Putamen (tissue), 1 donor: Measurements from ENCODE around the gene RFX3.

Source experiments
- DNase-seq: peaks from one replicate; pipeline ENCODE4 v3.0.0-alpha.2; 2016; ENCODE audit warnings: low spot score

Gene RFX3

GRCh38 chr9:3215658-3216057 is 310.1 kb downstream of the RFX3 start:
- no peak for DNase-seq

- DNase-seq: no peak
Measured at GRCh38 chr9:3214741-3215140, 311.1 kb downstream of the RFX3 start.

- no peak for DNase-seq
Measured at GRCh38 chr9:3205421-3206095, 320.2 kb downstream of the RFX3 start.

DNA sequence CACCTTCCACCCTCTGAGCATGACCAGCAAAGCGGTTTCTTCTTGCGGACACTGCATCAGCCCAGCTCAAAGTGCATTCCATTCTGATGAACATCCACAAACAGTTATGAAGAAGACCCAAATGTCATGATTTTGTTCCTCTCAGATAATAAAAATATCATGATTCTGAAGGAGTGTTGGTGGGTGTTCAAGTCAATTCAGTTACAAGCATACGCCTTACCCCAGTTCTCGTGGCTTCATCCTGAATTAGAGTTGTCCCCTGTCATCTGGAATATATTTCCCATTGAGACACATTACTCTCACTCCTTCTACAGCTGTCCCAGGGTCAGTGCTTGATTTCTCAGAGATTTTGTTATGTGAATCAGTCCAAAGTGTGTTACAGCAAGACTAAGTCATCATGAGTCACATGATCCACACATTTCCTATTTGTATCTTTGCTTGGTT is 325.4 kb downstream of the RFX3 start:
- DNase-seq: no peak

DNA sequence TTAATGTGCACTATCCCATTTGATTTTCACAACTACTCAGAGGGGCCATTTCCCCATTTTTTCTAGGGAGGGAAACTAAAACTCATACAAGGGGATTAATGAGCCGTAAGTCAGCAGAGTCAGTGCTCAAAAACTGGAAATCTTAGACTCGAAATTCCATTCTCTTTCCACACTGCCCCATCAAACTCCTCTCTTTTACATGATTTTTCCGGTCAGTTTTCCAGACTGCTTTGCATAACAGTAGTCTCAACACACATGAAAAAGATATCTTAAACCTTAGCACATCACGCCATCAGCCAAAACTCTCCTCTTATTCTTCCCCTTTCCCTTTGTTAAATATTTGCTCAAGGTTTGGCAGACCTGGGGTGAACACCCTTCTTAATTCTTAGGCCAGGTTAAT is 332.0 kb downstream of the RFX3 start:
- DNase-seq: no peak

DNA sequence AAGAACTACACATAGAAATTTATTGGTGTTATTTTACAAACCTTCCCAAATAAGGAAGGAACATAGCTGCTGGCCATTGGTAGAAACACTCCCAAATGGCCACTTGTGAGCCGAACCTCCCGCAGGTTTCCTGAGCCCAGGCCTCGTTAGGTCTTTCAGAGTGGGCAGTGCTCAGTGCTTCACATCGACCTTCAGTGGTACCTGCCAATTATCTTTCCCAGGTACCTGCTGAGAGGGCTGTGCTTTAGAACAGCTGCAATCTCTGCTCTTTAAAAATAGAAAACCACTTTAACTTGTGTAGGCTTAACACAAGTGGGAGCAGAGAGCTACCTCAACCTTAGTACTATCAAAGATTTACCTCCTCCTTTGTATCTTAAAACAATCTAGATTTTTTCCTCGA is 334.1 kb downstream of the RFX3 start:
- DNase-seq: peak; percentile 56

DNA sequence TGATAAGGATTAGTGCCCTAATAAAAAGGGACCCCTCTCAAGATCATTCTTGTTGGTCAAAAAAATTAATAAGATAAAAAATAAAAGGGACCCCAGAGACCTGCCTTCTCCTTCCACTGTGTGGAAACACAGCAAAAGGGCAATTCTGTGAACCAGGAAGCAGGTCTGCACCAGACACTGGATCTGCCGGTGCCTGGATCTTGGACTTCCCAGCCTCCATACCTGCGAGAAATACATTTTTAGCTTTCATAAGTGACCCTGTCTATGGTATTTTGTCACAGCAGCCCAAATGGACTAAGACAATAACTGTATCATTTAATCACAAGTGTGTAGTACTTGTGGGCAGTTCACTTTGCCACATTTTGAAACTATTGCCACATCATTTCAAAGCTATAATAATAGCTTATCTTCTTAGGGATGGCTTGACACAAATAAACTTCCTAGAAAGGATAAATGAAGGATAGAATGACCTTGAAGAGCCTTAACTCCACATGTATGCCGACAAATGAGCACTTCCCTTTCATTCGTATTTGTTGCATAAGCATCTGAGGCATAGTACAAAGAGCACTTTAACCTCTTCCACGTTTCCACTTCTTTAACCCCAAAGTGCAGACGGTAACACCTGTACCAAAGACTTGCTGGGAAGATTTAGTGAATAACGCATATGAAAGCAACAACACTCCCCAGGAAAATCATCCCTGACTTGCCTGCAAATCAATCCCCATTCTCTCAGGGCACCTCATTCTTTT is 336.5 kb downstream of the RFX3 start:
- DNase-seq: no peak

DNA sequence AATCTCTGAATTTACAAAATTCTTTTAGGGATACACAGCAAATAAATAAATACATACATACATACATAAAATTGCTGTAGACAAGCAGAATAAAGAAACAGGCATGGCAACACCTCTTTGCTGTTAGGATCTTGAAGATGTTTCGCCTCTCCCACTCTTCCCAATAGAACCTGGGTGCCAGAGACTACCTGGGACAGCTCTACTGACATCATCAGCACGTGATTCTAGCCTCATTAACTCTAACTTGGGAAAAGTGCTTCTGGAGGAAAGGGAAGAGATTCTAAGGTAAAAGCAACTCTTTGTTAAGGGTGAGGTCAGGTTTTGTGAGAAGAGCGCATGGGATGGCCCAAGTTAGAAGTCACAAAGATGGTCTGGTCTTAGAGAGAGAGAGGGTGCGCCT is 339.1 kb downstream of the RFX3 start:
- no peak for DNase-seq

- DNase-seq: peak; percentile 60
Measured at GRCh38 chr9:3181049-3181953, 344.5 kb downstream of the RFX3 start.

DNA sequence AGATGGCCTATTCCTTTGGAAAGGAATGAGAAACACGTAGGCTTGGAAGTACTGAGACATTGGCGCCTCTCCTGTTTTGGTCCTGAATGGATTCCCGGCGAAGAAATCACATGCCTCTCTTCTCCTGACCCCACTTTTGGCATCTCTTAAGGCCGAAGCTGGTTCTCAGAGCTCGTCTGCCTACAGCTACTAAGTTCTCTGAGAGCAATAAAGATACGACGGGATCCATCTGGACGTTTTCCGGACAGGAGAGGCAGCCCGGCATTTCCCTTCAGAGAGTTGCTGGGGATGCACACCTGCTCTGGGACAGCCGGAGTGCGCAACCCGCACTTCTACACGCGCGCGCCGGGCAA is 345.1 kb downstream of the RFX3 start:
- DNase-seq: no peak

DNA sequence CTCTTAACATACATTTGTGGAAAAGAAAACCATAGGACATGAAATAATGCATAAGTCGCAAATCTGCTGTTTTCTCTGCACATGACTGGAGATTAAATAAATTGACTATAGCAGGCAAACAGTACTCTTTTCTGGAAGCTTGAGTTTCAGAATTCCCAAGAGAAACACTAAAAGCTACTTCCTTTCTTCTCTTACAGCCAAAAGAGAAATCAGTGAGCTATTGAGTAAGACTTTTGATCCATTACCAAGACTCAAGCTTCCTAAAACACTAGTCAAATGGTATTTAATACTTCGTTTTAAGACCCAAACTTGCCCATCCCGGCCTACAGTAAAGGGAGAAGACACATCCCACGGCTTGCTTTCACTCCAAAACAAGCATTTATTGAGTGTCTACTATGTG is 346.1 kb downstream of the RFX3 start:
- DNase-seq: no peak

GRCh38 chr9:3177936-3178335 is 347.9 kb downstream of the RFX3 start:
- no peak for DNase-seq

DNA sequence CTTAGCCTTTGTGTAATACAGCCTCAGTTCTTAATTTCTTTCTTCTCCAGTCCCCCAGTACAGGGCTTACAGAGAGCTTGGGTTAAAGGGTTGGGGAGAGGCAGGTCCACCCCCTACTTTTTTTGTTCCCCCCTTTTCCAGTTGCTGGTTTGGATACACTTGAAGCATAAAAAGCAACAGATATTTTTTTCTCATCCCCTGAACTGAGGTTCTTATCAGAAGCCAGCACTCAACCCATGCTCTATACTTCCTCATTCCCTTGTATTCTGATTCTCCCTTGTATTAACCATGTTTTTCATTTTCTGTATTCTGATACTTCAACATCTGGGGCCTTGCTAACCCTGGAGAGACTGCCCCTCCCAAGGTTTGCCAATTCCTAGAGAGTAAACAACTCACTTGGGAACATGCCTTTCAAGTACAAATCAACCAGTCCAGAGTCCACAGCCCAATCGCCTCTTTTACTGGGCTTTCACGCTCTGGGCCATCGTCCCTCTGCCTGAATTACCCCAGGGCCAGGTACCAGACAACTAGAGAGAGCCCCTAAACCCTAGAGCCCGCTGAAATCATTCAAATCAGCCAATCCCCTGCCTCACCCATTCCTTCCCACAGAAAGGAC is 348.5 kb downstream of the RFX3 start:
- DNase-seq: no peak

- DNase-seq: no peak
Measured at GRCh38 chr9:3173374-3173773, 352.4 kb downstream of the RFX3 start.

DNA sequence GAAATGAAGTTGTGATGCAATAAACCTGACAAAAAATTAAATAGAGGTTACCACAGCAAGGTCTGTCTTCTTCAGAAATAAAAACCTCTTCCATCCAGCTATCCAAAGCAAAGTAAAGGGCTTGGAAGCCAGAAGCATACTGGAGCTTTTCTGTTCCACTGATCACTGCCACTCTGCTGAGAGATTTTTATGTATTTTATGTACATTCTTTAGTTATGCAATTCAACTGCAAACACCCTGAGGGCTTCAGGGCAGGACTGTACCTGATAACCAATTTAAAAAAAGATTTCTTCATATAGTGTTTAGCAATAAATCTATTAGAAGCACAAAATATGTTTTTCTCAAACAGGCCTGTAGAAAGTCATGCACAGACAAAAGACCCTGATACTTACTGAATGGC is 355.0 kb downstream of the RFX3 start:
- no peak for DNase-seq
